WTC11 (cell line): ENCODE results near the gene ANKRD13D. TPM values are rescaled to one million over a fixed set of nuclear protein-coding genes. Genes with fewer than 3 reads are reported as not detected.

Experiments used
- CREB1 ChIP-seq: sonication (generic); formaldehyde crosslinking; IDR thresholded peaks from 2 replicates; pipeline ENCODE4 v1.8.0; 2023; ENCODE audit warnings: mild to moderate bottlenecking, missing genetic modification reagents
- ETV6 ChIP-seq: sonication (generic); formaldehyde crosslinking; IDR thresholded peaks from 2 replicates; pipeline ENCODE4 v1.8.1; 2022; ENCODE audit warnings: mild to moderate bottlenecking, missing genetic modification reagents
- FOXK1 ChIP-seq: sonication (generic); formaldehyde crosslinking; IDR thresholded peaks from 2 replicates; pipeline ENCODE4 v1.8.0; 2022; ENCODE audit warnings: mild to moderate bottlenecking, moderate library complexity, missing genetic modification reagents
- GABPB1 ChIP-seq: sonication (generic); formaldehyde crosslinking; IDR thresholded peaks from 2 replicates; pipeline ENCODE4 v1.8.1; 2023; ENCODE audit warnings: mild to moderate bottlenecking, missing genetic modification reagents
- NFE2L1 ChIP-seq: sonication (generic); formaldehyde crosslinking; IDR thresholded peaks from 2 replicates; pipeline ENCODE4 v1.8.1; 2023; ENCODE audit warnings: missing genetic modification reagents
- RELA ChIP-seq: sonication (generic); formaldehyde crosslinking; IDR thresholded peaks from 2 replicates; pipeline ENCODE4 v1.8.1; 2022; ENCODE audit warnings: missing genetic modification reagents, mild to moderate bottlenecking, borderline replicate concordance
- SMAD3 ChIP-seq: sonication (generic); formaldehyde crosslinking; IDR thresholded peaks from 2 replicates; pipeline ENCODE4 v1.8.0; 2022; ENCODE audit warnings: missing genetic modification reagents, mild to moderate bottlenecking, borderline replicate concordance
- ZNF138 ChIP-seq: sonication (generic); formaldehyde crosslinking; conservative IDR thresholded peaks from 2 replicates; pipeline ENCODE4 v1.8.1; 2022; ENCODE audit warnings: mild to moderate bottlenecking, moderate library complexity, missing genetic modification reagents
- ZNF232 ChIP-seq: sonication (generic); formaldehyde crosslinking; IDR thresholded peaks from 2 replicates; pipeline ENCODE4 v1.8.0; 2022; ENCODE audit warnings: mild to moderate bottlenecking, missing genetic modification reagents
- total RNA-seq: library from RNA; stranded (reverse); gene quantifications from 3 replicates; pipeline ENCODE4 v1.2.3, GENCODE V29; 2021
- TF ChIP-seq, protein P1 (sequence below): sonication (generic); formaldehyde crosslinking; IDR thresholded peaks from 2 replicates; pipeline ENCODE4 v1.8.1; 2023; ENCODE audit warnings: mild to moderate bottlenecking, moderate library complexity, missing genetic modification reagents
- TF ChIP-seq, protein P2 (sequence below): fragments of 250-450 bp; sonication (Bioruptor Pico); IDR thresholded peaks from 2 replicates; pipeline ENCODE4 v2.1.2; 2022; ENCODE audit warnings: mild to moderate bottlenecking, moderate library complexity
- TF ChIP-seq, protein P3 (sequence below): sonication (generic); formaldehyde crosslinking; IDR thresholded peaks from 2 replicates; pipeline ENCODE4 v1.8.0; 2022; ENCODE audit warnings: mild to moderate bottlenecking, missing genetic modification reagents
- TF ChIP-seq, protein P4 (sequence below): sonication (generic); formaldehyde crosslinking; IDR thresholded peaks from 2 replicates; pipeline ENCODE4 v1.8.0; 2022; ENCODE audit warnings: mild to moderate bottlenecking, missing genetic modification reagents
- TF ChIP-seq, protein P5 (sequence below): sonication (generic); formaldehyde crosslinking; IDR thresholded peaks from 2 replicates; pipeline ENCODE4 v1.8.0; 2023; ENCODE audit warnings: missing genetic modification reagents, mild to moderate bottlenecking, borderline replicate concordance
- TF ChIP-seq, protein P6 (sequence below): sonication (generic); formaldehyde crosslinking; IDR thresholded peaks from 2 replicates; pipeline ENCODE4 v1.8.1; 2022; ENCODE audit warnings: mild to moderate bottlenecking, moderate library complexity, missing genetic modification reagents
- TF ChIP-seq, protein P7 (sequence below): sonication (generic); formaldehyde crosslinking; IDR thresholded peaks from 2 replicates; pipeline ENCODE4 v1.8.1; 2023; ENCODE audit warnings: mild to moderate bottlenecking, missing genetic modification reagents, moderate library complexity

Gene ANKRD13D
- total RNA-seq, 1 experiment from 2014 or later = 55.5 TPM

DNA sequence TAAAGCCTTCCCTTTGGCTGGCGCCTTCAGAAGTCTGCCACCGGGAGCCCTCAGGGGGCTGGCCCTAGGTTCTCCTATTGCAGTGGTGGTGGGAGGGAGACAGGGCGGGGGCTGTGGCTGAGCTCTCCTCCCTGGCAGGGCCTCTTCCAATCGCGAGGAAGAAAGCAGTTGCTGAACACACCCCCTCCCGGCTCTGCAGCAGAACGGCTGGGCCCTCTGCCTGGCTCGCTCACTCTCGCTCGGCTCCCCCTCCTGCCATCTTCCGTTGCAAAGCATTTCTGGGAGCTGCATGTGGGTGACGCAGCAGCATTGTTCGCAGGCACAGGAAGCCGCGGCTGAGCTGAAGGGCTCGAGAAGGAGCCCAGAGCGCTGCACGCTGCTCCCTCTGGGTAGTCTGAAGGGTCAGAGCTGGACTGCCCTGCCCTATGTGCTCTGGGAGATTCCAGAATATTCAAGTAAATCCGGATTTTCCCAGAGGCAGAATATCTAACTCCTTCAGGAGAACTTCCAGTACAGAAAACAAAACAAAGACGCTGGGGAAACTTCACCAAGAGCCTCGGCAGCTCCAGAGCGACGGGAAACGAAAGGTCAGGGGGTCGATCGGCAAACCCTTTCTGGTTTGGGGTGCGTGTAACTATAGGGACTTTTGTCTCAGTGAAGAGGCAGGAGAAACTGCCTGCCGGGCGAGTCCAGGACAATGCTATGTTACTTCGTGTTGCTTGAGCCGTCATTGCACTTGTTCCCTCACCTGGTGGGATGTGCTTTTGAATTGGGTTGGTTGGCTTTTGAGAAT lies 49.1 kb upstream of the ANKRD13D start (continued):
- TF ChIP-seq, protein P1, sequence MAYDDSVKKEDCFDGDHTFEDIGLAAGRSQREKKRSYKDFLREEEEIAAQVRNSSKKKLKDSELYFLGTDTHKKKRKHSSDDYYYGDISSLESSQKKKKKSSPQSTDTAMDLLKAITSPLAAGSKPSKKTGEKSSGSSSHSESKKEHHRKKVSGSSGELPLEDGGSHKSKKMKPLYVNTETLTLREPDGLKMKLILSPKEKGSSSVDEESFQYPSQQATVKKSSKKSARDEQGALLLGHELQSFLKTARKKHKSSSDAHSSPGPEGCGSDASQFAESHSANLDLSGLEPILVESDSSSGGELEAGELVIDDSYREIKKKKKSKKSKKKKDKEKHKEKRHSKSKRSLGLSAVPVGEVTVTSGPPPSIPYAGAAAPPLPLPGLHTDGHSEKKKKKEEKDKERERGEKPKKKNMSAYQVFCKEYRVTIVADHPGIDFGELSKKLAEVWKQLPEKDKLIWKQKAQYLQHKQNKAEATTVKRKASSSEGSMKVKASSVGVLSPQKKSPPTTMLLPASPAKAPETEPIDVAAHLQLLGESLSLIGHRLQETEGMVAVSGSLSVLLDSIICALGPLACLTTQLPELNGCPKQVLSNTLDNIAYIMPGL (CRISPR knock-in tag) = peak; percentile 71; the same call in 1 of the 2 replicates
- peak; percentile 94 for TF ChIP-seq ZNF232 (CRISPR knock-in tag)
- TF ChIP-seq FOXK1 = peak; percentile 87
- TF ChIP-seq, protein P2, sequence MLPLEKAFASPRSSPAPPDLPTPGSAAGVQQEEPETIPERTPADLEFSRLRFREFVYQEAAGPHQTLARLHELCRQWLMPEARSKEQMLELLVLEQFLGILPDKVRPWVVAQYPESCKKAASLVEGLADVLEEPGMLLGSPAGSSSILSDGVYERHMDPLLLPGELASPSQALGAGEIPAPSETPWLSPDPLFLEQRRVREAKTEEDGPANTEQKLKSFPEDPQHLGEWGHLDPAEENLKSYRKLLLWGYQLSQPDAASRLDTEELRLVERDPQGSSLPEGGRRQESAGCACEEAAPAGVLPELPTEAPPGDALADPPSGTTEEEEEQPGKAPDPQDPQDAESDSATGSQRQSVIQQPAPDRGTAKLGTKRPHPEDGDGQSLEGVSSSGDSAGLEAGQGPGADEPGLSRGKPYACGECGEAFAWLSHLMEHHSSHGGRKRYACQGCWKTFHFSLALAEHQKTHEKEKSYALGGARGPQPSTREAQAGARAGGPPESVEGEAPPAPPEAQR (CRISPR knock-in tag) = no peak
- TF ChIP-seq, protein P3, sequence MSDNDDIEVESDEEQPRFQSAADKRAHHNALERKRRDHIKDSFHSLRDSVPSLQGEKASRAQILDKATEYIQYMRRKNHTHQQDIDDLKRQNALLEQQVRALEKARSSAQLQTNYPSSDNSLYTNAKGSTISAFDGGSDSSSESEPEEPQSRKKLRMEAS (CRISPR knock-in tag) = peak; percentile 92
- peak; percentile 42; the same call in 1 of the 2 replicates for TF ChIP-seq SMAD3 (CRISPR knock-in tag)
- TF ChIP-seq ETV6 (CRISPR knock-in tag) = peak; percentile 93
- TF ChIP-seq, protein P4, sequence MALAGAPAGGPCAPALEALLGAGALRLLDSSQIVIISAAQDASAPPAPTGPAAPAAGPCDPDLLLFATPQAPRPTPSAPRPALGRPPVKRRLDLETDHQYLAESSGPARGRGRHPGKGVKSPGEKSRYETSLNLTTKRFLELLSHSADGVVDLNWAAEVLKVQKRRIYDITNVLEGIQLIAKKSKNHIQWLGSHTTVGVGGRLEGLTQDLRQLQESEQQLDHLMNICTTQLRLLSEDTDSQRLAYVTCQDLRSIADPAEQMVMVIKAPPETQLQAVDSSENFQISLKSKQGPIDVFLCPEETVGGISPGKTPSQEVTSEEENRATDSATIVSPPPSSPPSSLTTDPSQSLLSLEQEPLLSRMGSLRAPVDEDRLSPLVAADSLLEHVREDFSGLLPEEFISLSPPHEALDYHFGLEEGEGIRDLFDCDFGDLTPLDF (CRISPR knock-in tag) = no peak
- TF ChIP-seq NFE2L1 (CRISPR knock-in tag) = peak; percentile 94
- TF ChIP-seq, protein P5, sequence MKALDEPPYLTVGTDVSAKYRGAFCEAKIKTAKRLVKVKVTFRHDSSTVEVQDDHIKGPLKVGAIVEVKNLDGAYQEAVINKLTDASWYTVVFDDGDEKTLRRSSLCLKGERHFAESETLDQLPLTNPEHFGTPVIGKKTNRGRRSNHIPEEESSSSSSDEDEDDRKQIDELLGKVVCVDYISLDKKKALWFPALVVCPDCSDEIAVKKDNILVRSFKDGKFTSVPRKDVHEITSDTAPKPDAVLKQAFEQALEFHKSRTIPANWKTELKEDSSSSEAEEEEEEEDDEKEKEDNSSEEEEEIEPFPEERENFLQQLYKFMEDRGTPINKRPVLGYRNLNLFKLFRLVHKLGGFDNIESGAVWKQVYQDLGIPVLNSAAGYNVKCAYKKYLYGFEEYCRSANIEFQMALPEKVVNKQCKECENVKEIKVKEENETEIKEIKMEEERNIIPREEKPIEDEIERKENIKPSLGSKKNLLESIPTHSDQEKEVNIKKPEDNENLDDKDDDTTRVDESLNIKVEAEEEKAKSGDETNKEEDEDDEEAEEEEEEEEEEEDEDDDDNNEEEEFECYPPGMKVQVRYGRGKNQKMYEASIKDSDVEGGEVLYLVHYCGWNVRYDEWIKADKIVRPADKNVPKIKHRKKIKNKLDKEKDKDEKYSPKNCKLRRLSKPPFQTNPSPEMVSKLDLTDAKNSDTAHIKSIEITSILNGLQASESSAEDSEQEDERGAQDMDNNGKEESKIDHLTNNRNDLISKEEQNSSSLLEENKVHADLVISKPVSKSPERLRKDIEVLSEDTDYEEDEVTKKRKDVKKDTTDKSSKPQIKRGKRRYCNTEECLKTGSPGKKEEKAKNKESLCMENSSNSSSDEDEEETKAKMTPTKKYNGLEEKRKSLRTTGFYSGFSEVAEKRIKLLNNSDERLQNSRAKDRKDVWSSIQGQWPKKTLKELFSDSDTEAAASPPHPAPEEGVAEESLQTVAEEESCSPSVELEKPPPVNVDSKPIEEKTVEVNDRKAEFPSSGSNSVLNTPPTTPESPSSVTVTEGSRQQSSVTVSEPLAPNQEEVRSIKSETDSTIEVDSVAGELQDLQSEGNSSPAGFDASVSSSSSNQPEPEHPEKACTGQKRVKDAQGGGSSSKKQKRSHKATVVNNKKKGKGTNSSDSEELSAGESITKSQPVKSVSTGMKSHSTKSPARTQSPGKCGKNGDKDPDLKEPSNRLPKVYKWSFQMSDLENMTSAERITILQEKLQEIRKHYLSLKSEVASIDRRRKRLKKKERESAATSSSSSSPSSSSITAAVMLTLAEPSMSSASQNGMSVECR (CRISPR knock-in tag) = peak; percentile 73; the same call in 1 of the 2 replicates
- no peak for TF ChIP-seq ZNF138 (CRISPR knock-in tag)
- no peak for TF ChIP-seq RELA (CRISPR knock-in tag)
- TF ChIP-seq, protein P6, sequence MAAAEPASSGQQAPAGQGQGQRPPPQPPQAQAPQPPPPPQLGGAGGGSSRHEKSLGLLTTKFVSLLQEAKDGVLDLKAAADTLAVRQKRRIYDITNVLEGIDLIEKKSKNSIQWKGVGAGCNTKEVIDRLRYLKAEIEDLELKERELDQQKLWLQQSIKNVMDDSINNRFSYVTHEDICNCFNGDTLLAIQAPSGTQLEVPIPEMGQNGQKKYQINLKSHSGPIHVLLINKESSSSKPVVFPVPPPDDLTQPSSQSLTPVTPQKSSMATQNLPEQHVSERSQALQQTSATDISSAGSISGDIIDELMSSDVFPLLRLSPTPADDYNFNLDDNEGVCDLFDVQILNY (CRISPR knock-in tag) = 0 out of 2 replicates have a peak, but pooled peaks have one; percentile 23
- TF ChIP-seq GABPB1 = peak; percentile 63; the same call in 1 of the 2 replicates
- TF ChIP-seq, protein P7, sequence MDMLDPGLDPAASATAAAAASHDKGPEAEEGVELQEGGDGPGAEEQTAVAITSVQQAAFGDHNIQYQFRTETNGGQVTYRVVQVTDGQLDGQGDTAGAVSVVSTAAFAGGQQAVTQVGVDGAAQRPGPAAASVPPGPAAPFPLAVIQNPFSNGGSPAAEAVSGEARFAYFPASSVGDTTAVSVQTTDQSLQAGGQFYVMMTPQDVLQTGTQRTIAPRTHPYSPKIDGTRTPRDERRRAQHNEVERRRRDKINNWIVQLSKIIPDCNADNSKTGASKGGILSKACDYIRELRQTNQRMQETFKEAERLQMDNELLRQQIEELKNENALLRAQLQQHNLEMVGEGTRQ = 0 out of 2 replicates have a peak, but pooled peaks have one; percentile 6
- TF ChIP-seq CREB1 (CRISPR knock-in tag) = no peak; the same call in 1 of the 2 replicates
